ENCODE data around the gene RTL5.

DNA sequence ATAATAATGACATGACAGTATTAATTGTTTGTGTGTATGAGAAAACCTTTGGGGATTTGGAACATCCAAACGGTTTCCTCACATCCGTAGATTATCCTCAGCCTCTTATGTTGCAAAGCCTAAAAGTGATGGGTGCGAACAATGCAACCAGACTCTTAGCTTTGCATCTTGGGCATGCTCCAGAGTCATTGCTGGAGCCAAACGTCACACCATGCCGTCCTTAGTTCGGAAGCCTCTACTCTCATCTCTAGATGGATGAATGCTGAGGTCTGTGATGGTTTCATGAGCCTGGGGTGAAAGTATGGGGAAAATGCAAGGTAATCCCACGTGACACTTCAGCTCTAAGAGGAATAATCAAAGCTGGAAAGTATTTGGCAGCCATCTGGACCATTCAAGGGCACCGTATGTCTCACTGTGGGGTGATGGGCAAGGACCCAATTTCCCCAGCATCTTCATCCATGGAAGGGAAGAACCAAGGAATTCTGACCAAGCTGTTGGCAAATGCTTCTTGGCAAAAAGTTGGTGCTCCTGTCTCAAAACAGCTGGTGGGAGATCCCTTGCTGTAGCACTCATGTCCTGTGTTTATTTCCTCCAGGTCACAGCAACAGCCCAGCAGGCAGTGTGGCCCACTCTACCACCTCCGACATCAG lies 6.3 kb upstream of the RTL5 start:
- TF ChIP-seq, protein P1, sequence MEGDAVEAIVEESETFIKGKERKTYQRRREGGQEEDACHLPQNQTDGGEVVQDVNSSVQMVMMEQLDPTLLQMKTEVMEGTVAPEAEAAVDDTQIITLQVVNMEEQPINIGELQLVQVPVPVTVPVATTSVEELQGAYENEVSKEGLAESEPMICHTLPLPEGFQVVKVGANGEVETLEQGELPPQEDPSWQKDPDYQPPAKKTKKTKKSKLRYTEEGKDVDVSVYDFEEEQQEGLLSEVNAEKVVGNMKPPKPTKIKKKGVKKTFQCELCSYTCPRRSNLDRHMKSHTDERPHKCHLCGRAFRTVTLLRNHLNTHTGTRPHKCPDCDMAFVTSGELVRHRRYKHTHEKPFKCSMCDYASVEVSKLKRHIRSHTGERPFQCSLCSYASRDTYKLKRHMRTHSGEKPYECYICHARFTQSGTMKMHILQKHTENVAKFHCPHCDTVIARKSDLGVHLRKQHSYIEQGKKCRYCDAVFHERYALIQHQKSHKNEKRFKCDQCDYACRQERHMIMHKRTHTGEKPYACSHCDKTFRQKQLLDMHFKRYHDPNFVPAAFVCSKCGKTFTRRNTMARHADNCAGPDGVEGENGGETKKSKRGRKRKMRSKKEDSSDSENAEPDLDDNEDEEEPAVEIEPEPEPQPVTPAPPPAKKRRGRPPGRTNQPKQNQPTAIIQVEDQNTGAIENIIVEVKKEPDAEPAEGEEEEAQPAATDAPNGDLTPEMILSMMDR (conservative IDR thresholded peaks at IDR 0.05 in 1 of 2, IDR thresholded peaks at IDR 0.05 in 1 of 2; ENCODE audit: low read depth in 1 of 2, low read length in 2 of 2), result no peak
- no peak for TF ChIP-seq EZH2 (IDR thresholded peaks at IDR 0.05; ENCODE audit: low read length, missing control alignments)
